ENCODE data around the gene AHR. TPM values are rescaled to one million over a fixed set of nuclear protein-coding genes. Genes with fewer than 3 reads are reported as not detected.

Gene AHR
- total RNA-seq, 1 experiment from 2014 or later = 280 TPM

- H3K4me3 Mint-ChIP-seq (ENCODE audit: low read depth, unreplicated experiment) = no peak overlapping the region
- TF ChIP-seq CTCF (IDR thresholded peaks at IDR 0.05; ENCODE audit: unreplicated experiment) = no peak
- no peak overlapping the region for H3K27ac Mint-ChIP-seq (ENCODE audit: unreplicated experiment)
- intact Hi-C loops (cut with micrococcal nuclease; ENCODE audit: unreplicated experiment) = no loop called here
- H3K36me3 Mint-ChIP-seq (ENCODE audit: insufficient read depth, unreplicated experiment) = no peaks in the 10 kb centered on the region
- BruUV-seq (replicated peaks) = no TSS peak
- peaks cover 13% of the 10 kb centered on the region for H3K9me3 Mint-ChIP-seq (ENCODE audit: low read depth, unreplicated experiment)
- H3K4me1 Mint-ChIP-seq (ENCODE audit: low read depth, unreplicated experiment) = peaks cover 17% of the 10 kb centered on the region
- CTCF ChIA-PET = no interaction called here
- no peak for DNase-seq
- no peaks in the 10 kb centered on the region for H3K27me3 Mint-ChIP-seq (ENCODE audit: unreplicated experiment)
Observed at GRCh38 chr7:17266565-17266964, 31.9 kb upstream of the AHR start.

- no peak overlapping the region for H3K27ac Mint-ChIP-seq (ENCODE audit: unreplicated experiment)
- H3K4me1 Mint-ChIP-seq (ENCODE audit: low read depth, unreplicated experiment) = peaks cover 24% of the 10 kb centered on the region
- CTCF ChIA-PET = no interaction called here
- no TSS peak for BruUV-seq (replicated peaks)
- no peaks in the 10 kb centered on the region for H3K27me3 Mint-ChIP-seq (ENCODE audit: unreplicated experiment)
- no peak for DNase-seq
- TF ChIP-seq CTCF (IDR thresholded peaks at IDR 0.05; ENCODE audit: unreplicated experiment) = no peak
- H3K36me3 Mint-ChIP-seq (ENCODE audit: insufficient read depth, unreplicated experiment) = no peaks in the 10 kb centered on the region
- H3K4me3 Mint-ChIP-seq (ENCODE audit: low read depth, unreplicated experiment) = no peak overlapping the region
- H3K9me3 Mint-ChIP-seq (ENCODE audit: low read depth, unreplicated experiment) = peaks cover 13% of the 10 kb centered on the region
- intact Hi-C loops (cut with micrococcal nuclease; ENCODE audit: unreplicated experiment) = no loop called here
Observed at GRCh38 chr7:17269341-17270221, 28.9 kb upstream of the AHR start.

GRCh38 chr7:17274551-17275245 lies 23.8 kb upstream of the AHR start:
- Mint-ChIP-seq H3K36me3 (ENCODE audit: insufficient read depth, unreplicated experiment) (no peaks in the 10 kb centered on the region), H3K9me3 (ENCODE audit: low read depth, unreplicated experiment) (peaks cover 3% of the 10 kb centered on the region), H3K4me3 (ENCODE audit: low read depth, unreplicated experiment) (peak overlapping the region; percentile 55), H3K27ac (ENCODE audit: unreplicated experiment) (peak overlapping the region; percentile 89), H3K27me3 (ENCODE audit: unreplicated experiment) (no peaks in the 10 kb centered on the region), H3K4me1 (ENCODE audit: low read depth, unreplicated experiment) (peaks cover 56% of the 10 kb centered on the region)
- no peak for TF ChIP-seq CTCF (IDR thresholded peaks at IDR 0.05; ENCODE audit: unreplicated experiment)
- BruUV-seq (replicated peaks) = TSS peak; percentile 27
- DNase-seq = peak; percentile 64
- intact Hi-C loops (cut with micrococcal nuclease; ENCODE audit: unreplicated experiment) = loop anchor here (1.0 to 2.0 kb wide), 2 partner anchors 13 to 34 kb away; no protein-coding TSS in a partner anchor
- CTCF ChIA-PET = interaction anchor here (0.6 to 1.9 kb wide), 9 partner anchors 13 to 662 kb away, joined by 3 to 8 read pairs (median 3); no protein-coding TSS in a partner anchor

GRCh38 chr7:17275749-17276671 lies 22.4 kb upstream of the AHR start:
- TSS peak; percentile 95 for BruUV-seq (replicated peaks)
- no peak for DNase-seq
- H3K27me3 Mint-ChIP-seq (ENCODE audit: unreplicated experiment) = no peaks in the 10 kb centered on the region
- intact Hi-C loops (cut with micrococcal nuclease; ENCODE audit: unreplicated experiment) = loop anchor here (1.0 to 2.0 kb wide), 2 partner anchors 35 to 70 kb away; no protein-coding TSS in a partner anchor
- no peak for TF ChIP-seq CTCF (IDR thresholded peaks at IDR 0.05; ENCODE audit: unreplicated experiment)
- CTCF ChIA-PET = interaction anchor here (0.6 to 2.9 kb wide), 21 partner anchors 9 to 661 kb away, joined by 3 to 38 read pairs (median 3); partner anchors contain the start of gene AHR
- H3K36me3 Mint-ChIP-seq (ENCODE audit: insufficient read depth, unreplicated experiment) = no peaks in the 10 kb centered on the region
- peaks cover 56% of the 10 kb centered on the region for H3K4me1 Mint-ChIP-seq (ENCODE audit: low read depth, unreplicated experiment)
- H3K4me3 Mint-ChIP-seq (ENCODE audit: low read depth, unreplicated experiment) = peak overlapping the region; percentile 55
- peak overlapping the region; percentile 89 for H3K27ac Mint-ChIP-seq (ENCODE audit: unreplicated experiment)
- no peaks in the 10 kb centered on the region for H3K9me3 Mint-ChIP-seq (ENCODE audit: low read depth, unreplicated experiment)

All from Calu3 (cell line).